ENCODE data around the gene NR1D2.
"Not testable (repeated sequence)": the region's sequence is repeated elsewhere in the genome, so short reads cannot be mapped to it uniquely, and the experiment has no call there.

Gene NR1D2

DNA sequence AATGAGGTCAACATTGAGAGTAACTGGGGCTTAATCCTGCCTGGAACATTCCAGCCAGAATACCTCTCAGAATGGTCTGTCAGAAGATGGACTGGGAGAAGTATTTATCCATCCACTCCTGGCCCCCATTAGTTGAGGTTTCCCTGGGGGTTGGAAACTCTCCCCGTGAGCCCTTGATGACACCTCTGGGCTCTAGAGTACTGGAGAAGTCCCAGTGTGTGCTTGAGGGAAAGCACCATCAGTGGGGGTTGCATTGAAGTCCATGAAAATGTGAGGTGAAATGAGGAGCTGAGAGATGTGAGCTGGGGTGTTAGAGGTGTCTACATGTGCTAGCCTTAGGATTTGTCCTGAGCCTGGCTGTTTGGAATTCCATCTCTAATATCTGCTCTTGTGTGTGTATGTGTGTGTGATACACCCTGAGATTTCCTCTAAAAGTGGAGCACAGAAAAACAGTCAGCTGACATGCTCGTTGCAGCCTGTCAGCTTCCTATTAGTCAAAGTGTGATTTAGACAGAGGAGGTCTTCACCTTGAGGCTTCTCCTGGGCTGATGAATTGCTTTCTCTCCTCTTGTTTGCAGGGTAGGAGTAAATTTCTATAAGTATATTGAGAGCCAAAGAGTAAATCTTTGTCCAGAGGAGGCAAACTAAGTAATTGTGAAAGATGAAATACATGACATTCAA, 67.6 kb downstream of the NR1D2 start:
- DNase-seq: no peak

GRCh38 chr3:24017305-24017704, 72.2 kb downstream of the NR1D2 start:
- DNase-seq: no peak

DNA sequence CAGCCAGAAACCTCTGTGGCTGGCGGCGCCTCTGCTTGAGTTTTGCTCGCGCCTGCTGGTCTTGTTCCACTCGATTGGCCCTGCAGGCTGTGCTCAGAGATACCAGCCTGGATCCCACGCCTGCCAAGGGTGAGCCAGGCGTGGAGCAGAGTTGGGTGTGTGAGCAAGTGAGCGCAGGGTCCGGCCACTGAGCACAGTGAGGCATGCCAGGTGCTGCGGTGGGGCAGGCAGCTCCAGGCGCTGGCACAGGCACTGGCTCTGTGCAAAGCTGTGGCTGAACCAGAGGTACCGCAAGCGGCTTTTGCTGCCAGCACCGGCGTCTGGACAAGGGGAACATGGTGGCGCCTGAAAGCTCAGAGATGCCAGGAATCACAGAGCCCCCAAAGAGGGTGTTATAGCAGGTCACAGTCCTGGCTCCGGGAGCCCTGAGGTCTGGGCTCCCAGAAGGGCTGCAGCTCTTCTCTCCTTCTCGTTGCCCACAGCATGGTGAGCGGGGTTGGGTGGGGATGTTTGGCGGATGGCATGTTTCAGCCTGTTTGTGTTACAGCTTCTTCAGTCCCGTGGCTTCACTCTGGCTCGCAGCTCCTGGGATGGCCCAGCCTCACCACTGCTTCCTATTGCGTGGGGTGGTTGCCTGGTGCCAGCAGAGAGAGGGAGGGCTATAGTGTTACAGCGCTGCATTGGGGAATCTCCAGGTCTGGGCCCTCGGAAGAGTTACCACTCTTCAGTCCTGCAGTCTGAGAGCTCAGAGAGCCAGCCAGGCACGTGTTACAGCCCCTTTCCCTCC, 73.9 kb downstream of the NR1D2 start:
- no peak for DNase-seq

DNA sequence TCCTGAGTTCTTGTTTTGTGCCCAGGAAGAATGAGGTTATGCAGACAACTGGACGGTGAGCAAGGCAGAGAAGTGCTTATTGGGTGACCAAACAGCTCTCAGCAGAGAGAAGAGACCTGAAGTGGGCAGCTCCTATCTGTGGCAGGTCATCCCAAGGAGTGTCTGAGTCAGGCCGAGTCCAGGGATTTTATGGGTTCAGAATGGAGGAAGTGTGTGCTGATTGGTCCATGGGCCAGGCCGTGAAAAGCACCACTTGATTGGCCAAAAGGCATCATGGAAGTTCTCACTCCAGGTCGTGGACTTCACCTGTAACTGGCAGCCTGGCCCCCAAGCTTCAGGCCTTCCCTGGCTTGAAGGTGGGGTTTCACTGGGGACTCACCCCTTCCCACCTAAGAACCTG, 74.5 kb downstream of the NR1D2 start:
- DNase-seq: no peak

DNA sequence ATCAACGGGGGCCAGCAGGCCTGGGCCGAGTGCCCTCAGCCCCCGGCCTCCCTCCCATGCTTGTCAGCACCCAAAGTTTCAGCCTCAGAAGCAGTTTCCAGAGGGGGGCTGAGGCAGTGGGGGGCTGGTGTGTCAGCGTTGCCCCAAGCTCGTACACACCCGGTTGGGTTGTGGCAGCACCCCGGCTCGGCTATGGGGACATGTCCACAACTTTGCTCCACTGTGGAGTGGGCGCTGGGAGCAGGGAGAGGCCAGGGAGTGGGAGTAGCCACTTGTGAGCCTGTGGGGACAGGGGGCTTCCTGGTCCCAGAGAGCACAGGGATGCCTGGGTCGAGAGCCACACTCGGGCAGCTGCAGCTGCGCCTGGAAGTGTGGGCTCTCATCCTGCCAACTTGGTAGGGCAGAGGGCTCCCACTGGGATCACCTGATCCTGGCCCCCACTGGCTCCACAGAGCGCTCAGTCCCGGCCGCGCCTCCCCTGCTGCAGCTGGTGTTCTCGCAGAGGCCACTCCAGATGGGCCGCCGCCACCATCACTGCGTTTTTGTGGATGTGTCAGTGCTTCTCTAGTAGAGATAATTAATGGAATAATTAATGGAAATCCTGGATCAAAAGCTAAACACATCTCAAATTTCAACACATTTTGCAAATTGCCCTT, 75.1 kb downstream of the NR1D2 start:
- peak; percentile 39 for DNase-seq

- peak; percentile 22 for DNase-seq
These were observed 78.1 kb downstream of the NR1D2 start for GRCh38 chr3:24023197-24023596.

DNA sequence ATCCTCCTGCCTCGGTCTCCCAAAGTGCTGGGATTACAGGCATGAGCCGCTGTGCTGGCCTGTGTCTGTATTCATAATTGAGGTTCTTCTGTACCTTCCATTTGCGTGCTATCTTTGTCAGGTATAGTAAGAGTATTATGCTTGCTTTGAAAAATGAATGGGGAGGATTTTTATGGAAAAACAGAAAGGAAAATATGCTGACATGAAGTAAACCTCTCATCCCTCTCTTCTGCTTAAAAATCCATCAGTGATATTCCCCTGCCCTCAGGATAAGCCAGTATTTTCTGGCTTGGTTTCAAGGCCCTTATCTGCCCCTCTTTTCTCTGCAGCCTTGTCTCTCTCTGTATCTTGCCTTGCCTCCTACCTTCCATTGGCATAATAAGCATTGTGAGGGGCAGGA, 80.7 kb downstream of the NR1D2 start:
- no peak for DNase-seq

GRCh38 chr3:24026665-24027064, 81.6 kb downstream of the NR1D2 start:
- not testable (repeated sequence) for DNase-seq

DNA sequence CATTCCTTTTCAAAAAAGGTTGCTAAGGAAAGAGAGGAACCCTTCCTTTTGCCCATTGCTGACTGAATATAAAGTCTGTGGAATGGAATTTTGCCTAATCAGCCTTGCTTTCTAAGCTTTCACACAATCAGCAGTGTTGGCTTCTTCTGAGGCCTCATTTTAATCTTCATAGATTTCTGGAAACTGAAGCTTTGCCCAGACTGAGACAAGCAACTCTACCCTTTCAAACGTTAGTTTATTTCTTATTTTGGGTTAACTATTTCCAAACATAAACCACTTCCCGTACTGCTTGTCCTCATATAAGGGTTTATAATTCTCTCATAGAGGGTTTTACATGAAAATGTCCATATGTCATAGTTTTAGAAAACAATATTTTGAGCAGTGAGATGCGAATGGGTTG, 82.9 kb downstream of the NR1D2 start:
- DNase-seq: no peak

Measured in NCI-H1105 treated with DMSO at 0.1 percent for 48 hours (cell line).